HEK293 (cell line): ENCODE results near the gene OTOF.
A peak's percentile ranks its signal among the peaks of the same experiment; 100 is the strongest.

Source experiments
- CTCF ChIA-PET: fragments of 350-600 bp; formaldehyde crosslinking; extraction: SDS; loops from one replicate; lab custom pipeline; 2021; ENCODE audit warnings: antibody characterized with exemption; lab: Yijun Ruan, JAX
- POLR2A ChIA-PET: fragments of 300-600 bp; formaldehyde crosslinking; extraction: SDS; loops from one replicate; lab custom pipeline; 2020; ENCODE audit warnings: antibody characterized with exemption, inconsistent platforms; lab: Yijun Ruan, JAX
- H3K27ac ChIP-seq: fragments of 200-500 bp; sonication (Bioruptor generic); 2 replicates; pipeline ENCODE4 v1.5.1; 2014; ENCODE audit warnings: low read depth, low read length, control low read depth, inconsistent platforms; ENCODE audit errors: extremely low read depth
- H3K36me3 ChIP-seq, 2 experiments: fragments of 200-500 bp in 1 of 2; sonication (Bioruptor generic) in 1 of 2; 1 replicate in 1 of 2; 2 replicates in 1 of 2; pipeline ENCODE4 v1.5.1; 2014 to 2017; ENCODE audit warnings: inconsistent platforms in 2 of 2, low read length in 2 of 2; ENCODE audit not compliant: control insufficient read depth in 2 of 2, insufficient read depth in 1 of 2
- H3K4me1 ChIP-seq: fragments of 200-500 bp; sonication (Bioruptor generic); 2 replicates; pipeline ENCODE4 v1.5.1; 2014; ENCODE audit warnings: mild to moderate bottlenecking, low read length, inconsistent platforms; ENCODE audit not compliant: control insufficient read depth, insufficient read depth
- H3K4me3 ChIP-seq: 2 replicates; pipeline ENCODE4 v1.5.1; 2011; ENCODE audit warnings: low read depth, mild to moderate bottlenecking, control low read depth, low read length, moderate library complexity
- H3K9me3 ChIP-seq: fragments of 200-500 bp; sonication (Bioruptor generic); 2 replicates; pipeline ENCODE4 v1.5.1; 2014; ENCODE audit warnings: low read depth, low read length, inconsistent platforms; ENCODE audit not compliant: control insufficient read depth, insufficient read depth
- EGR2 ChIP-seq: fragments of 450-650 bp; formaldehyde crosslinking; IDR thresholded peaks from 2 replicates; pipeline ENCODE4 v1.5.1; 2016; ENCODE audit warnings: low read depth, missing biosample characterization, missing genetic modification characterization
- KLF8 ChIP-seq: fragments of 450-650 bp; formaldehyde crosslinking; IDR thresholded peaks from 2 replicates; pipeline ENCODE4 v1.5.1; 2016; ENCODE audit warnings: missing biosample characterization, missing genetic modification characterization
- SCRT1 ChIP-seq: fragments of 450-650 bp; formaldehyde crosslinking; IDR thresholded peaks from 2 replicates; pipeline ENCODE4 v1.5.1; 2016; ENCODE audit warnings: missing biosample characterization, missing genetic modification characterization, borderline replicate concordance
- TCF7L2 ChIP-seq: IDR thresholded peaks from 2 replicates; pipeline ENCODE4 v1.6.1; 2011; ENCODE audit warnings: low read depth, mild to moderate bottlenecking, inconsistent platforms, low read length, moderate library complexity, borderline replicate concordance
- WT1 ChIP-seq: fragments of 450-650 bp; formaldehyde crosslinking; IDR thresholded peaks from 2 replicates; pipeline ENCODE4 v1.5.1; 2016; ENCODE audit warnings: missing biosample characterization, missing genetic modification characterization
- ZBTB21 ChIP-seq: fragments of 450-650 bp; formaldehyde crosslinking; IDR thresholded peaks from 2 replicates; pipeline ENCODE4 v1.5.1; 2017; ENCODE audit warnings: missing biosample characterization, missing genetic modification characterization
- ZNF132 ChIP-seq: fragments of 450-650 bp; formaldehyde crosslinking; IDR thresholded peaks from 2 replicates; pipeline ENCODE4 v1.5.1; 2017; ENCODE audit warnings: missing biosample characterization, missing genetic modification characterization, borderline replicate concordance
- ZNF211 ChIP-seq: fragments of 450-650 bp; formaldehyde crosslinking; IDR thresholded peaks from 2 replicates; pipeline ENCODE4 v1.5.1; 2016; ENCODE audit warnings: low read depth, missing biosample characterization, missing genetic modification characterization
- ZNF214 ChIP-seq: fragments of 450-650 bp; formaldehyde crosslinking; IDR thresholded peaks from 2 replicates; pipeline ENCODE4 v1.5.1; 2017; ENCODE audit warnings: missing biosample characterization, mild to moderate bottlenecking, missing genetic modification characterization, borderline replicate concordance
- ZNF223 ChIP-seq: fragments of 450-650 bp; formaldehyde crosslinking; IDR thresholded peaks from 2 replicates; pipeline ENCODE4 v1.5.1; 2016; ENCODE audit warnings: missing biosample characterization, missing genetic modification characterization
- ZNF426 ChIP-seq: fragments of 450-650 bp; formaldehyde crosslinking; IDR thresholded peaks from 2 replicates; pipeline ENCODE4 v1.5.1; 2017; ENCODE audit warnings: missing biosample characterization, missing genetic modification characterization, mild to moderate bottlenecking, inconsistent platforms, moderate library complexity
- ZNF530 ChIP-seq: fragments of 450-650 bp; formaldehyde crosslinking; IDR thresholded peaks from 2 replicates; pipeline ENCODE4 v1.5.1; 2016; ENCODE audit warnings: low read depth, missing biosample characterization, missing genetic modification characterization
- ZNF555 ChIP-seq: fragments of 450-650 bp; formaldehyde crosslinking; conservative IDR thresholded peaks from 2 replicates; pipeline ENCODE4 v1.5.1; 2017; ENCODE audit warnings: missing biosample characterization, mild to moderate bottlenecking, missing genetic modification characterization, inconsistent platforms
- ZNF561 ChIP-seq: fragments of 450-650 bp; IDR thresholded peaks from 2 replicates; pipeline ENCODE4 v1.5.1; 2018; ENCODE audit warnings: missing biosample characterization, missing genetic modification characterization, borderline replicate concordance
- ZNF626 ChIP-seq: fragments of 450-650 bp; sonication (Bioruptor Pico); formaldehyde crosslinking; IDR thresholded peaks from 2 replicates; pipeline ENCODE4 v1.5.1; 2018; ENCODE audit warnings: missing biosample characterization, missing genetic modification characterization, inconsistent platforms
- ZNF701 ChIP-seq: fragments of 450-650 bp; formaldehyde crosslinking; IDR thresholded peaks from 2 replicates; pipeline ENCODE4 v1.5.1; 2016; ENCODE audit warnings: missing biosample characterization, missing genetic modification characterization
- ZNF791 ChIP-seq: fragments of 450-650 bp; formaldehyde crosslinking; IDR thresholded peaks from 2 replicates; pipeline ENCODE4 v1.5.1; 2016; ENCODE audit warnings: missing biosample characterization, missing genetic modification characterization
- ZSCAN23 ChIP-seq: fragments of 450-650 bp; formaldehyde crosslinking; IDR thresholded peaks from 2 replicates; pipeline ENCODE4 v1.5.1; 2016; ENCODE audit warnings: missing biosample characterization, missing genetic modification characterization
- TF ChIP-seq, protein P1 (sequence below): fragments of 450-650 bp; formaldehyde crosslinking; IDR thresholded peaks from 2 replicates; pipeline ENCODE4 v1.5.1; 2016; ENCODE audit warnings: missing biosample characterization, missing genetic modification characterization
- TF ChIP-seq, protein P2 (sequence below): fragments of 450-650 bp; formaldehyde crosslinking; IDR thresholded peaks from 2 replicates; pipeline ENCODE4 v1.5.1; 2016; ENCODE audit warnings: missing biosample characterization, missing genetic modification characterization
- TF ChIP-seq, protein P3 (sequence below): fragments of 450-650 bp; formaldehyde crosslinking; IDR thresholded peaks from 2 replicates; pipeline ENCODE4 v1.5.1; 2016; ENCODE audit warnings: missing biosample characterization, missing genetic modification characterization

OTOF gene

DNA sequence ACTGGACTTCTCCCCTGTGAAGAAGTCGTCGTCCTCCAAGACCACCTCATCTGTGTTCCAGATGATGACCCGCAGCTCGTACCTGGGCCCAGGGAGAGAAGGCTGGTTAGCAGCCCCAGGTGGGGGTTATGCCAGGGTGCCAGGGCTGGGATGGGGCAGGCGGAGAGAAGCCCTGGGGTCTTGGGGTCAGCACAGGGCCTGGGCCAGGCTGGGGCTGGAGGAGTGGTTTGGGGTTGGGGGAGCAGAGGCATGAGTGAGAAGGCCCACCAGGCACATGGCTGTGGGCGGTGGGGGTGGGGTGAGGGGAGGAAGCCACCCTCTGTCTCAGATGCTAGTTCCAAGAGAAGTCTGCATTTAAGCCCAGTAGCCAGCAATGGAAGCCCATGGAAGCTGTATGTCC is 15.8 kb downstream of the OTOF start:
- ChIA-PET CTCF (interaction anchor here (0.6 to 1.8 kb wide), 9 partner anchors 18 to 228 kb away, joined by 3 to 10 read pairs (median 3); no protein-coding TSS in a partner anchor), POLR2A (no interaction called here)
- H3K27ac ChIP-seq, result no peak overlapping the region
- TF ChIP-seq, protein P1, sequence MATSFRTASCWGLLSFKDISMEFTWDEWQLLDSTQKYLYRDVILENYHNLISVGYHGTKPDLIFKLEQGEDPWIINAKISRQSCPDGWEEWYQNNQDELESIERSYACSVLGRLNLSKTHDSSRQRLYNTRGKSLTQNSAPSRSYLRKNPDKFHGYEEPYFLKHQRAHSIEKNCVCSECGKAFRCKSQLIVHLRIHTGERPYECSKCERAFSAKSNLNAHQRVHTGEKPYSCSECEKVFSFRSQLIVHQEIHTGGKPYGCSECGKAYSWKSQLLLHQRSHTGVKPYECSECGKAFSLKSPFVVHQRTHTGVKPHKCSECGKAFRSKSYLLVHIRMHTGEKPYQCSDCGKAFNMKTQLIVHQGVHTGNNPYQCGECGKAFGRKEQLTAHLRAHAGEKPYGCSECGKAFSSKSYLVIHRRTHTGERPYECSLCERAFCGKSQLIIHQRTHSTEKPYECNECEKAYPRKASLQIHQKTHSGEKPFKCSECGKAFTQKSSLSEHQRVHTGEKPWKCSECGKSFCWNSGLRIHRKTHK (tag by site-specific recombination), result no peak
- TF ChIP-seq EGR2 (tag by site-specific recombination), result 0 out of 2 replicates have a peak, but pooled peaks have one; percentile 8
- TF ChIP-seq SCRT1 (tag by site-specific recombination), result no peak
- TF ChIP-seq ZNF791 (tag by site-specific recombination), result no peak
- no peaks in the 10 kb centered on the region for H3K4me1 ChIP-seq
- H3K36me3 ChIP-seq, result no peaks in the 10 kb centered on the region
- H3K9me3 ChIP-seq, result no peaks in the 10 kb centered on the region
- no peak overlapping the region for H3K4me3 ChIP-seq

DNA sequence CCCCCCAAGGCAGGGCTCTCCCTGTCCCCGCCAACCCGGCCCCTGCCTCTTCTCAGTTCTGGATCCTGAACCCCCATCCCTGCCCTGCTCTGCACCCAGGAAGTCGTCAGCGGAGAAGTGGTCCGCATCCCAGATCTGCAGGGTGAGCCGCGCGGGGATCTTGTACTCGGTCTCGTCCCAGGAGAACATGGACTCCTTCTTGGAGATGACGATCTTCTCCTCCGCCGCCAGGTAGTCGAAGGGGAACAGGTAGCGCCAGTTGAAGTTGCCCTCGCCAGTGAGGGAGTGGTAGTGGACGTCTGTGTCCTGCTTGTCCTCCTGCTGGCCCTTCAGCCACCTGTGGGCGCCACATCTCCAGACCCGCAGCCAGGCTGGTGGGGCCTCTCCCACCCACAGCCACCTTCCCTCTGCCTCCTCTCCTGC is 16.3 kb downstream of the OTOF start:
- TF ChIP-seq KLF8 (tag by site-specific recombination), result no peak
- TF ChIP-seq ZNF211, result no peak
- TF ChIP-seq ZNF701, result no peak
- no peak for TF ChIP-seq ZNF530 (tag by site-specific recombination)
- TF ChIP-seq, protein P2, sequence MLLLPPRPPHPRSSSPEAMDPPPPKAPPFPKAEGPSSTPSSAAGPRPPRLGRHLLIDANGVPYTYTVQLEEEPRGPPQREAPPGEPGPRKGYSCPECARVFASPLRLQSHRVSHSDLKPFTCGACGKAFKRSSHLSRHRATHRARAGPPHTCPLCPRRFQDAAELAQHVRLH, result no peak
- no peak for TF ChIP-seq TCF7L2
- no peak for TF ChIP-seq WT1 (tag by site-specific recombination)
- TF ChIP-seq, all 188 proteins: peak for 0
- H3K4me3 ChIP-seq, result no peak overlapping the region
- H3K36me3 ChIP-seq, result no peaks in the 10 kb centered on the region
- POLR2A ChIA-PET, result no interaction called here
- CTCF ChIA-PET, result interaction anchor here (0.6 to 1.8 kb wide), 7 partner anchors 17 to 129 kb away, joined by 3 to 10 read pairs (median 3); no protein-coding TSS in a partner anchor
- no peaks in the 10 kb centered on the region for H3K9me3 ChIP-seq
- H3K27ac ChIP-seq, result no peak overlapping the region
- no peaks in the 10 kb centered on the region for H3K4me1 ChIP-seq

DNA sequence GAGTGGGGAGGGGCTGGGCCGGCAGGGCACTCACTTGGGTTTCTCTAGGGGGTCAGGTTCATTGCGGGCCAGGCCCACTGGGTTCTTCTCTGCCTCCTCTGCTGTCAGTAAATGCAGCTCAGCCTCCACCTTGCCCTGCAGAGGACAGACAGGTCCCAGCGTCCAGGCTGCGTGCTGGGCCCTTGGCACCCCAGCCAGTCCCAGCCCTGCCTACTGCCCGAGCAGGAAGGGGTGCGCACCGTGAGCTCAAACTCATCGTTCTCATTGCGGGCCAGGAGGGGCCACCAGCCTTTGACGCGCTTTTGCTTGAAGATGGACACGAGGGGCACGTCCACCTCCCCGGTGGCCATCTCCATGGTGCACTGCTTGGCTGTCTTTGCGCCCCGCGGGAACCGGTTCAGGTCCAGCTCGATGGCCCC is 17.3 kb downstream of the OTOF start:
- H3K4me3 ChIP-seq, result no peak overlapping the region
- POLR2A ChIA-PET, result no interaction called here
- no peak for TF ChIP-seq ZNF132 (tag by site-specific recombination)
- no peak for TF ChIP-seq ZNF561 (tag by site-specific recombination)
- TF ChIP-seq ZNF626 (tag by site-specific recombination), result no peak
- TF ChIP-seq ZNF555, result no peak
- TF ChIP-seq ZNF426 (tag by site-specific recombination), result no peak
- TF ChIP-seq ZBTB21 (tag by site-specific recombination), result no peak
- no peak for TF ChIP-seq TCF7L2
- no peak for TF ChIP-seq ZSCAN23 (tag by site-specific recombination)
- TF ChIP-seq ZNF223 (tag by site-specific recombination), result no peak
- no peak for TF ChIP-seq ZNF214
- TF ChIP-seq, protein P1 (tag by site-specific recombination), result no peak
- TF ChIP-seq, protein P3, sequence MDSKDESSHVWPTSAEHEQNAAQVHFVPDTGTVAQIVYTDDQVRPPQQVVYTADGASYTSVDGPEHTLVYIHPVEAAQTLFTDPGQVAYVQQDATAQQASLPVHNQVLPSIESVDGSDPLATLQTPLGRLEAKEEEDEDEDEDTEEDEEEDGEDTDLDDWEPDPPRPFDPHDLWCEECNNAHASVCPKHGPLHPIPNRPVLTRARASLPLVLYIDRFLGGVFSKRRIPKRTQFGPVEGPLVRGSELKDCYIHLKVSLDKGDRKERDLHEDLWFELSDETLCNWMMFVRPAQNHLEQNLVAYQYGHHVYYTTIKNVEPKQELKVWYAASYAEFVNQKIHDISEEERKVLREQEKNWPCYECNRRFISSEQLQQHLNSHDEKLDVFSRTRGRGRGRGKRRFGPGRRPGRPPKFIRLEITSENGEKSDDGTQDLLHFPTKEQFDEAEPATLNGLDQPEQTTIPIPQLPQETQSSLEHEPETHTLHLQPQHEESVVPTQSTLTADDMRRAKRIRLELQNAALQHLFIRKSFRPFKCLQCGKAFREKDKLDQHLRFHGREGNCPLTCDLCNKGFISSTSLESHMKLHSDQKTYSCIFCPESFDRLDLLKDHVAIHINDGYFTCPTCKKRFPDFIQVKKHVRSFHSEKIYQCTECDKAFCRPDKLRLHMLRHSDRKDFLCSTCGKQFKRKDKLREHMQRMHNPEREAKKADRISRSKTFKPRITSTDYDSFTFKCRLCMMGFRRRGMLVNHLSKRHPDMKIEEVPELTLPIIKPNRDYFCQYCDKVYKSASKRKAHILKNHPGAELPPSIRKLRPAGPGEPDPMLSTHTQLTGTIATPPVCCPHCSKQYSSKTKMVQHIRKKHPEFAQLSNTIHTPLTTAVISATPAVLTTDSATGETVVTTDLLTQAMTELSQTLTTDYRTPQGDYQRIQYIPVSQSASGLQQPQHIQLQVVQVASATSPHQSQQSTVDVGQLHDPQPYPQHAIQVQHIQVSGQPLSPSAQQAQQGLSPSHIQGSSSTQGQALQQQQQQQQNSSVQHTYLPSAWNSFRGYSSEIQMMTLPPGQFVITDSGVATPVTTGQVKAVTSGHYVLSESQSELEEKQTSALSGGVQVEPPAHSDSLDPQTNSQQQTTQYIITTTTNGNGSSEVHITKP (tag by site-specific recombination), result no peak
- TF ChIP-seq, all 188 proteins: peak for 0
- H3K36me3 ChIP-seq, result no peaks in the 10 kb centered on the region
- H3K9me3 ChIP-seq, result no peaks in the 10 kb centered on the region
- H3K4me1 ChIP-seq, result no peaks in the 10 kb centered on the region
- CTCF ChIA-PET, result interaction anchor here (0.5 to 2.0 kb wide), 4 partner anchors 18 to 720 kb away, joined by 3 to 6 read pairs (median 3); no protein-coding TSS in a partner anchor
- H3K27ac ChIP-seq, result no peak overlapping the region
